Body of pancreas (tissue), 4 donors: ENCODE data around the gene PCDHB13.
"Not testable (repeated sequence)": the region's sequence is repeated elsewhere in the genome, so short reads cannot be mapped to it uniquely, and the experiment has no call there.

Source experiments
- CTCF ChIP-seq, 7 experiments: fragments of 450-650 bp in 4 of 7; fragments of 200-600 bp in 3 of 7; sonication (generic) in 3 of 7; IDR thresholded peaks; one replicate each; pipeline ENCODE4 v1.5.1; 2016 to 2019; ENCODE audit warnings: antibody characterized with exemption in 7 of 7
- POLR2A ChIP-seq, 3 donors: fragments of 450-650 bp; IDR thresholded peaks; one replicate each; pipeline ENCODE4 v1.6.1; 2016; ENCODE audit warnings: antibody characterized with exemption in 3 of 3, mild to moderate bottlenecking in 2 of 3

- TF ChIP-seq POLR2A, CTCF (IDR thresholded peaks at IDR 0.05): not testable (repeated sequence)
Observed at GRCh38 chr5:141201126-141201525, 12.6 kb upstream of the PCDHB13 start.
